Measurements from ENCODE around the gene PSMA7.

GRCh38 chr20:62105592-62105991 lies 37.6 kb downstream of the PSMA7 start:
- no peak for TF ChIP-seq CTCF (IDR thresholded peaks at IDR 0.05; ENCODE audit: borderline replicate concordance, extremely low read depth, low read length, poor library complexity, severe bottlenecking)
- TF ChIP-seq EZH2 (IDR thresholded peaks at IDR 0.05; ENCODE audit: borderline replicate concordance, low read depth, low read length, severe bottlenecking) = no peak

Data from DND-41 (cell line).